CD14-positive monocyte (primary cell): Measurements from ENCODE around the gene NKX1-1. TPM values are rescaled to one million over a fixed set of nuclear protein-coding genes. Genes with fewer than 3 reads are reported as not detected.
A peak's percentile ranks its signal among the peaks of the same experiment; 100 is the strongest.

Experiments
- DNase-seq, 3 donors: peaks; one replicate each; pipeline ENCODE4 v3.0.0-alpha.2; 2011 to 2022
- H2AFZ ChIP-seq: 2 replicates; pipeline ENCODE4 v1.6.0; 2012; ENCODE audit warnings: mild to moderate bottlenecking, low read depth, low read length, inconsistent platforms; ENCODE audit not compliant: insufficient read depth, poor library complexity, severe bottlenecking
- H3K27ac ChIP-seq, 2 donors: 1 replicate in 1 of 2; 2 replicates in 1 of 2; pipeline ENCODE4 v1.5.1; 2012 to 2013; ENCODE audit warnings: low read length in 2 of 2, control low read depth in 1 of 2, inconsistent platforms in 1 of 2, low read depth in 1 of 2, mild to moderate bottlenecking in 1 of 2
- H3K27me3 ChIP-seq, 2 donors: one replicate each; pipeline versions ENCODE4 v1.6.0 to v1.6.1; 2011 to 2013; ENCODE audit warnings: low read length in 2 of 2; ENCODE audit not compliant: control insufficient read depth in 2 of 2, insufficient read depth in 2 of 2
- H3K36me3 ChIP-seq, 2 donors: replicated peaks in 1 of 2; 1 replicate in 1 of 2; 2 replicates in 1 of 2; pipeline versions ENCODE4 v1.5.1 to v1.6.1; 2012 to 2013; ENCODE audit warnings: low read length in 2 of 2, control low read depth in 1 of 2, inconsistent platforms in 1 of 2, mild to moderate bottlenecking in 1 of 2; ENCODE audit not compliant: insufficient read depth in 2 of 2, control insufficient read depth in 1 of 2
- H3K4me1 ChIP-seq, 2 donors: 1 replicate in 1 of 2; 2 replicates in 1 of 2; pipeline versions ENCODE4 v1.5.1 to v1.6.1; 2012 to 2013; ENCODE audit warnings: low read length in 2 of 2, control low read depth in 1 of 2, inconsistent platforms in 1 of 2, mild to moderate bottlenecking in 1 of 2, moderate library complexity in 1 of 2; ENCODE audit not compliant: insufficient read depth in 2 of 2, control insufficient read depth in 1 of 2
- H3K4me2 ChIP-seq: replicated peaks from 2 replicates; pipeline ENCODE3; 2012; ENCODE audit warnings: low read length, moderate library complexity, mild to moderate bottlenecking; ENCODE audit not compliant: poor library complexity, severe bottlenecking; ENCODE audit errors: extremely low read depth
- H3K4me3 ChIP-seq, 3 experiments: fragments of 200-600 bp in 1 of 3; sonication (generic) in 1 of 3; replicated peaks in 1 of 3; 1 replicate in 2 of 3; 2 replicates in 1 of 3; pipeline ENCODE4 v1.5.1; 2011 to 2013; ENCODE audit warnings: low read length in 3 of 3, mild to moderate bottlenecking in 3 of 3, control low read depth in 2 of 3, low read depth in 2 of 3, inconsistent platforms in 1 of 3, moderate library complexity in 1 of 3
- H3K79me2 ChIP-seq: 2 replicates; pipeline ENCODE4 v1.6.0; 2012; ENCODE audit warnings: mild to moderate bottlenecking, control low read depth, inconsistent platforms, low read length, moderate library complexity; ENCODE audit not compliant: insufficient read depth
- H3K9ac ChIP-seq: 2 replicates; pipeline ENCODE4 v1.6.0; 2017; ENCODE audit warnings: low read length, mild to moderate bottlenecking; ENCODE audit not compliant: insufficient read depth, poor library complexity, severe bottlenecking
- H3K9me3 ChIP-seq, 2 donors: replicated peaks in 1 of 2; 1 replicate in 1 of 2; 2 replicates in 1 of 2; pipeline versions ENCODE4 v1.5.1 to v1.6.1; 2012 to 2013; ENCODE audit warnings: low read length in 2 of 2, control low read depth in 1 of 2; ENCODE audit not compliant: control insufficient read depth in 1 of 2, insufficient read depth in 1 of 2
- H4K20me1 ChIP-seq: 2 replicates; pipeline ENCODE4 v1.6.0; 2012; ENCODE audit warnings: mild to moderate bottlenecking, low read length, control low read depth, moderate library complexity; ENCODE audit not compliant: insufficient read depth
- H3K27ac Mint-ChIP-seq, 7 donors: one replicate each; pipeline ENCODE4 v1.8.0; 2020; ENCODE audit warnings: mild to moderate bottlenecking in 7 of 7, mixed read lengths in 7 of 7, moderate library complexity in 6 of 7, inconsistent platforms in 2 of 7
- H3K27me3 Mint-ChIP-seq, 3 donors: one replicate each; pipeline ENCODE4 v1.8.0; 2021 to 2022; ENCODE audit warnings: low read depth in 3 of 3, mild to moderate bottlenecking in 3 of 3, mixed read lengths in 3 of 3, moderate library complexity in 3 of 3, inconsistent platforms in 1 of 3
- H3K36me3 Mint-ChIP-seq, 2 donors: one replicate each; pipeline ENCODE4 v1.8.0; 2020; ENCODE audit warnings: mixed read lengths in 2 of 2, inconsistent platforms in 1 of 2, mild to moderate bottlenecking in 1 of 2
- H3K4me1 Mint-ChIP-seq: one replicate; pipeline ENCODE4 v1.8.0; 2020; ENCODE audit warnings: mild to moderate bottlenecking, mixed read lengths
- H3K4me3 Mint-ChIP-seq, 2 donors: one replicate each; pipeline ENCODE4 v1.8.0; 2020; ENCODE audit warnings: mild to moderate bottlenecking in 2 of 2, mixed read lengths in 2 of 2, moderate library complexity in 1 of 2
- H3K9me3 Mint-ChIP-seq, 7 donors: one replicate each; pipeline ENCODE4 v1.8.0; 2020 to 2022; ENCODE audit warnings: mixed read lengths in 7 of 7, mild to moderate bottlenecking in 6 of 7, moderate library complexity in 6 of 7, inconsistent platforms in 2 of 7
- CTCF ChIP-seq: fragments of 200-600 bp; IDR thresholded peaks from one replicate; pipeline ENCODE4 v1.8.0; 2022; ENCODE audit warnings: antibody characterized with exemption, mild to moderate bottlenecking
- WGBS: methylation state at CpG from one replicate; pipeline ENCODE4 v1.1.5; 2013; ENCODE audit warnings: missing lambda C conversion rate; ENCODE audit not compliant: insufficient coverage; 5-methylcytosine and 5-hydroxymethylcytosine counted together
- intact Hi-C, 2 donors: fragments of 100-400 bp; cut with micrococcal nuclease; formaldehyde crosslinking; loops; one replicate each; pipeline versions ENCODE4 v1.15.0 to v1.15.1; 2023
- polyA plus RNA-seq, 3 donors: library from polyadenylated mRNA; depleted of rRNA in 1 of 3; unstranded in 2 of 3; stranded (reverse) in 1 of 3; fragments of 300-500 nt in 2 of 3; fragments of >200 nt in 1 of 3; fragmentation: Illumina TruSeq in 2 of 3; gene quantifications; 1 replicate in 2 of 3; 2 replicates in 1 of 3; pipeline ENCODE4 v1.2.3, GENCODE V29; 2012 to 2021

NKX1-1 gene
- polyA plus RNA-seq, 3 donors = not detected

DNA sequence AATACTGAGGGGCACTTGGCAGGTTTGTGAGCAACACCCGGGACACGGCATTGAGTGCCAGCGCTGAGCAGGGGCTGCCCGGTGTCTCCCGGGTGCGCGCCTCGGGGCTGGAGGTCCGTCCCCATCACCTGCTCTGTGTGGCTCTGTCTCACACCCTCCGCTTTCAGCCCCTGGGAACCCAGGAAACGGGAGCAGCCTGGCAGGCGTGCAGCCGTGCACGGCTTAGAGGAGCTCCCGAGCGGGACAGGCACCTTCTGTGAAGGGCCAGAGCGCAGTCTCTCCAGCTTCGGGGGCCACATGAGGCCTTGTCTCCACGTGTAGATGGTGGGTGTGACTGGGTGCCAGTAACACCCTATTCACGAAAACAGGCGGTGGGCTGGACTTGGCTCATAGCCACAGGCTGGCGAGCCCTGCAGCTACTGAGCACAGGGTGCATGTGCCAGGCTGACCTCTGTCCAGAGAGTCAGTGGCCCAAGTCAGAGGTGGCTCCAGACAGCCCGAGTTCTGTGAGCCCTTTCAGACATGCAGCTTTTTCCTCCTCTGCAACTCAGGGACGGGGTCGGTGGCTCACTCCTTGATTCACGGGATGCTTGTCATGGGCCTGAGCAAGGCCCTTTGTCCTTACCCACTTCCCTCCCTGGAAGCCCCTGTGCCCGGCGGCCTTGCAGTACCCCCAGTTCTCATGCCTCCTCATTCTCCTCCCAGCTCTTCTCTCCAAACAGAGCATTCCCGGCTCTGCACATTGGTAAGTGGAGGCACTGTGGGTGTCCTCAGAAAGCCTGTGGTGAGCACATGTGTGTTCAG lies 35.7 kb downstream of the NKX1-1 start:
- Histone ChIP-seq H4K20me1 (no peaks in the 10 kb centered on the region), H3K27me3 (no peaks in the 10 kb centered on the region), H3K4me1 (no peaks in the 10 kb centered on the region), H3K79me2 (no peaks in the 10 kb centered on the region), H2AFZ (no peak overlapping the region), H3K36me3 (peaks cover 36 to 84% of the 10 kb centered on the region in 2 donors), H3K4me3 (no peak overlapping the region), H3K4me2 (no peak overlapping the region), H3K9ac (no peak overlapping the region), H3K9me3 (peaks cover 0 to 15% of the 10 kb centered on the region in 2 donors), H3K27ac (no peak overlapping the region)
- DNase-seq = no peak
- intact Hi-C loops = no loop called here
- H3K4me3 Mint-ChIP-seq = no peak overlapping the region
- no peaks in the 10 kb centered on the region for H3K27me3 Mint-ChIP-seq
- peaks cover 0 to 18% (median 9%) of the 10 kb centered on the region in 7 donors for H3K9me3 Mint-ChIP-seq
- peaks cover 50 to 83% of the 10 kb centered on the region in 2 donors for H3K36me3 Mint-ChIP-seq
- H3K4me1 Mint-ChIP-seq = no peaks in the 10 kb centered on the region
- WGBS = 94% methylated on average over 26 of the region's 29 CpGs
- no peak for TF ChIP-seq CTCF
- peak overlapping the region in 1 of 7 donors; percentile 12 for H3K27ac Mint-ChIP-seq

- no peak overlapping the region for H3K9ac ChIP-seq
- no peaks in the 10 kb centered on the region for H3K4me1 Mint-ChIP-seq
- H3K4me3 ChIP-seq = no peak overlapping the region
- H4K20me1 ChIP-seq = no peaks in the 10 kb centered on the region
- no peak overlapping the region for H3K27ac ChIP-seq
- 97% methylated on average over 15 of the region's 22 CpGs for WGBS
- no peak overlapping the region for H3K4me2 ChIP-seq
- H3K27me3 Mint-ChIP-seq = peaks cover 0 to 2% (median 0%) of the 10 kb centered on the region in 3 donors
- peak overlapping the region in 1 of 7 donors; percentile 57 for H3K27ac Mint-ChIP-seq
- peaks cover 0 to 15% of the 10 kb centered on the region in 2 donors for H3K9me3 ChIP-seq
- no peaks in the 10 kb centered on the region for H3K27me3 ChIP-seq
- no peaks in the 10 kb centered on the region for H3K4me1 ChIP-seq
- H3K9me3 Mint-ChIP-seq = peaks cover 0 to 18% (median 9%) of the 10 kb centered on the region in 7 donors
- TF ChIP-seq CTCF = no peak
- H2AFZ ChIP-seq = no peak overlapping the region
- no peak for DNase-seq
- intact Hi-C loops = no loop called here
- H3K36me3 Mint-ChIP-seq = peaks cover 44 to 84% of the 10 kb centered on the region in 2 donors
- H3K36me3 ChIP-seq = peaks cover 27 to 75% of the 10 kb centered on the region in 2 donors
- no peaks in the 10 kb centered on the region for H3K79me2 ChIP-seq
- no peak overlapping the region for H3K4me3 Mint-ChIP-seq
Measured at GRCh38 chr4:1369479-1370079, 36.7 kb downstream of the NKX1-1 start.
